Upper lobe of right lung (tissue), 1 donor: ENCODE measurements around the gene RTN4IP1. TPM values are rescaled to one million over a fixed set of nuclear protein-coding genes. Genes with fewer than 3 reads are reported as not detected.
A peak's percentile ranks its signal among the peaks of the same experiment; 100 is the strongest.

Source experiments
- ATAC-seq: fragments of 200-7000 bp; cut with Tn5 transposase; one replicate; pipeline ENCODE4 v1.9.1; 2020; ENCODE audit warnings: mild to moderate bottlenecking, moderate library complexity
- DNase-seq: peaks from one replicate; pipeline ENCODE4 v3.0.0-alpha.2; 2020
- H3K27ac ChIP-seq: fragments of 200-600 bp; one replicate; pipeline ENCODE4 v1.8.0; 2022
- H3K27me3 ChIP-seq: fragments of 200-600 bp; one replicate; pipeline ENCODE4 v1.8.0; 2022; ENCODE audit warnings: mild to moderate bottlenecking
- H3K36me3 ChIP-seq: fragments of 200-600 bp; one replicate; pipeline ENCODE4 v1.8.0; 2022
- H3K4me1 ChIP-seq: fragments of 200-600 bp; one replicate; pipeline ENCODE4 v1.8.0; 2022
- H3K4me3 ChIP-seq: fragments of 200-600 bp; one replicate; pipeline ENCODE4 v1.8.0; 2022; ENCODE audit warnings: mild to moderate bottlenecking
- H3K9me3 ChIP-seq: fragments of 200-600 bp; one replicate; pipeline ENCODE4 v1.8.0; 2022
- CTCF ChIP-seq: fragments of 200-600 bp; IDR thresholded peaks from one replicate; pipeline ENCODE4 v1.8.0; 2022; ENCODE audit warnings: antibody characterized with exemption
- intact Hi-C: fragments of 100-400 bp; cut with DNase I; formaldehyde crosslinking; loops from one replicate; pipeline ENCODE4 v1.11.0; 2022
- total RNA-seq: library from RNA; stranded (reverse); fragmentation: NEBNext Ultra II Directional; extraction: Animal tissue kit (Norgen Biotek cat#: 25700); gene quantifications from one replicate; pipeline ENCODE4 v1.2.1, GENCODE V29; 2021
- donor health status: DM: no; HTN: yes; CAD: no; lungs with severe emphysema.

RTN4IP1 gene
- total RNA-seq, 1 donor from 2014 or later: 3.2 TPM

GRCh38 chr6:106522562-106523250 lies 106.6 kb downstream of the RTN4IP1 start:
- Histone ChIP-seq H3K36me3 (peaks cover 9% of the 10 kb centered on the region), H3K4me3 (peak overlapping the region; percentile 24), H3K27ac (peak overlapping the region; percentile 48), H3K9me3 (no peaks in the 10 kb centered on the region), H3K27me3 (no peaks in the 10 kb centered on the region), H3K4me1 (peaks cover 19% of the 10 kb centered on the region)
- TF ChIP-seq CTCF: no peak
- no peak for ATAC-seq
- intact Hi-C loops: no loop called here
- no peak for DNase-seq

Other genes starting within 250 kb of the RTN4IP1 start
- 11.8 TPM for gene QRSL1, start 80 bp upstream of the RTN4IP1 start, total RNA-seq